HepG2 (cell line): ENCODE results near the gene ADGRB2.

ENCODE experiments used
- CTCF ChIP-seq: sonication (generic); formaldehyde crosslinking; IDR thresholded peaks from 2 replicates; pipeline ENCODE4 v1.5.0; 2020; ENCODE audit warnings: mild to moderate bottlenecking, missing genetic modification reagents, moderate library complexity
- FOXK2 ChIP-seq: fragments of 450-650 bp; IDR thresholded peaks from 2 replicates; pipeline ENCODE4 v1.6.1; 2016

GRCh38 chr1:31731049-31731565 is 33.0 kb downstream of the ADGRB2 start:
- TF ChIP-seq CTCF (CRISPR knock-in tag): no peak
- TF ChIP-seq FOXK2: no peak
